ENCODE data around the gene COL23A1.

The COL23A1 gene

GRCh38 chr5:178194026-178194425 lies 396.2 kb downstream of the COL23A1 start:
- H3K9me3 Mint-ChIP-seq: peaks cover 18% of the 10 kb centered on the region

GRCh38 chr5:178193251-178193809 lies 396.9 kb downstream of the COL23A1 start:
- Mint-ChIP-seq H3K9me3 (peaks cover 18% of the 10 kb centered on the region), H3K36me3 (ENCODE audit: low read depth) (peaks cover 7% of the 10 kb centered on the region), H3K27ac (no peak overlapping the region), H3K4me1 (peaks cover 27% of the 10 kb centered on the region), H3K4me3 (no peak overlapping the region), H3K27me3 (ENCODE audit: low read depth, poor library complexity) (peaks cover 22% of the 10 kb centered on the region)
- TF ChIP-seq CTCF (IDR thresholded peaks at IDR 0.05): no peak
- no peak for DNase-seq

More at GRCh38 chr5:178194026-178194425, 396.2 kb downstream of the COL23A1 start:
- H3K4me1 Mint-ChIP-seq: peaks cover 27% of the 10 kb centered on the region
- no peak overlapping the region for H3K27ac Mint-ChIP-seq
- H3K36me3 Mint-ChIP-seq (ENCODE audit: low read depth): peaks cover 7% of the 10 kb centered on the region
- H3K4me3 Mint-ChIP-seq: no peak overlapping the region
- DNase-seq: no peak
- peaks cover 21% of the 10 kb centered on the region for H3K27me3 Mint-ChIP-seq (ENCODE audit: low read depth, poor library complexity)
- no peak for TF ChIP-seq CTCF (IDR thresholded peaks at IDR 0.05)

GRCh38 chr5:178192787-178193186 lies 397.4 kb downstream of the COL23A1 start:
- H3K36me3 Mint-ChIP-seq (ENCODE audit: low read depth): peaks cover 7% of the 10 kb centered on the region
- no peak for DNase-seq
- no peak overlapping the region for H3K27ac Mint-ChIP-seq
- TF ChIP-seq CTCF (IDR thresholded peaks at IDR 0.05): no peak
- H3K4me3 Mint-ChIP-seq: no peak overlapping the region
- H3K4me1 Mint-ChIP-seq: peaks cover 27% of the 10 kb centered on the region
- peaks cover 18% of the 10 kb centered on the region for H3K9me3 Mint-ChIP-seq
- peaks cover 25% of the 10 kb centered on the region for H3K27me3 Mint-ChIP-seq (ENCODE audit: low read depth, poor library complexity)

GRCh38 chr5:178192244-178192643 lies 397.9 kb downstream of the COL23A1 start:
- Mint-ChIP-seq H3K36me3 (ENCODE audit: low read depth) (peaks cover 7% of the 10 kb centered on the region), H3K4me1 (peaks cover 27% of the 10 kb centered on the region), H3K9me3 (peaks cover 18% of the 10 kb centered on the region), H3K27ac (no peak overlapping the region), H3K27me3 (ENCODE audit: low read depth, poor library complexity) (peaks cover 21% of the 10 kb centered on the region), H3K4me3 (no peak overlapping the region)
- DNase-seq: no peak
- no peak for TF ChIP-seq CTCF (IDR thresholded peaks at IDR 0.05)

- Mint-ChIP-seq H3K9me3 (peaks cover 18% of the 10 kb centered on the region), H3K4me3 (no peak overlapping the region), H3K27me3 (ENCODE audit: low read depth, poor library complexity) (peaks cover 21% of the 10 kb centered on the region)
Observed at GRCh38 chr5:178191661-178192060, 398.5 kb downstream of the COL23A1 start.

More at GRCh38 chr5:178191661-178192060, 398.5 kb downstream of the COL23A1 start:
- Mint-ChIP-seq H3K4me1 (peaks cover 26% of the 10 kb centered on the region), H3K27ac (no peak overlapping the region), H3K36me3 (ENCODE audit: low read depth) (peaks cover 7% of the 10 kb centered on the region)
- TF ChIP-seq CTCF (IDR thresholded peaks at IDR 0.05): no peak
- DNase-seq: no peak

Measured in nephron progenitor cell (in vitro differentiated cells).